Erythroblast (primary cell): Measurements from ENCODE around the gene ATP8B1.

Experiments used
- GATA1 ChIP-seq: IDR thresholded peaks from 2 replicates; pipeline ENCODE4 v1.6.1; 2011; ENCODE audit warnings: low read depth, mild to moderate bottlenecking, control low read depth, low read length, moderate library complexity
- POLR2A ChIP-seq: IDR thresholded peaks from 2 replicates; pipeline ENCODE4 v1.6.1; 2011; ENCODE audit warnings: mild to moderate bottlenecking, low read length

DNA sequence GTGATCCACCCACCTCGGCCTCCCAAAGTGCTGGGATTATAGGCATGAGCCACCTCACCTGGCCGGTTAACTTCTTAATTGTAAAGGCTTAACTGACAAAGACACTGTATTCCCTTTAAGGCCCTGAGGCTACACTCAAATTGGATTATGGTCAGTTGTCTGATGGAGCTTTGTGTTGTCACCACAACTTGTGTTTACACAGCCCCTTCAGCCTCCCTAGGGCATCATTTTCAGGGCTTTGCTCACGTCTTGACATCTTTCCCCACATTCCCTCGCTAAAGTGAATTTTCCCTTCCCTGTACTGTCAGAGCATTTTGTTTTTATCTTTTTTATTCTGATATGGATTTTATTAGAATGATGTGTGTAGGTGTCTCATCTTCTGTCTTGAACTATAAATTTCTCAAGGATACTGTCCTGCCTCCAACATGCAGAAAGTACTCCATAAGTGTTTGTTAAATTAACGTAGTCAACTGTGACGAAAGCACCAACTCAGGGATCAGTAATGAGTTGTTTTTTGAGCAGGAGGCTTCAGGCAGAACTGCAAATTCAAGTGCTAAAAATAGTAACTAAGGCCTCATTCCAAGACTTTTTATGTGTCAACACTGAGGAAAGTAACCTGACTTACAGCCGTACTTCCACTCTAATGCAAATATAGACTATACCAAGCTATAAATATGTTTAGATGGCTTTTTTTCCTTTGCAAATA, 104.4 kb downstream of the ATP8B1 start:
- TF ChIP-seq POLR2A (no peak), GATA1 (no peak)
